Stimulated activated naive CD4-positive, alpha-beta T cell (primary cell): ENCODE data around the gene UTF1.

ENCODE experiments used
- DNase-seq, 6 experiments: peaks; one replicate each; lab custom pipeline; 2025; lab: John Stamatoyannopoulos, UW

The UTF1 gene

DNA sequence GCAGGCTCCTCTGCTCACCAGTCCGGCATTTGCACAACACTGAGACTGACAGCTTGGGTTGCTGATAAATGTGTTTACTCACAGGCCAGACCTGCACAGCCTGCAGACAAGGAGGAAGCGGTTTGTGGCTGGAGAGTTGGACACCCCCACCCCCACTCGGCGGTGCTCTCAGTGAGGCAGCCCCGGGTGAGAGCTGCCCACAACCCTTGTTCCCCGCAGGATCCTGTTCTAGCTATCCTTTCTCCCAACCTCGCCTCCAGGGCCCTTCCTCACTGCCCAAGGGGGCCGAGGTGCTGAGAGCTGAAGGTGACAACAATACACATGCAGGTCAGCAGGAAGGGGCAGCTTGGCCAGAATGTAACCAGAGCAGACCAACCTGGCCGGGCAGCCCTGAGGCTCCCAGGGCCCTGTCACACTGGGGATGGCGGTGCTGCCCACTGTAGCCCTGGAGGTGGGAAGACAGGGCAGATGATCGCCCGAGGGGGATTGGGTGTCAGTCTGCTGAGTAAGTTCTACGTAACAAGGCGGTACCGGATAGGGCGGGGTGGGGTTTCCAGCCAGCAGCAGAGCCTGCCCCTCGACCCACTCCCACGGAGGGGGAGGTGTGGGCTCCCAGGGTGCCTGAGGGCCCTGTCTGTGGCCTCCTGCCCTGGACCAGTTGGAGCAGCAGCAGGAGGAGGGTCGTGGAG, 48.7 kb downstream of the UTF1 start:
- peak in 2 of 6 experiments; percentile 13 to 25 for DNase-seq

- DNase-seq, result no peak
These were observed 49.6 kb downstream of the UTF1 start for GRCh38 chr10:133279326-133280226.

- DNase-seq, result no peak
These were observed 50.5 kb downstream of the UTF1 start for GRCh38 chr10:133280391-133281059.

DNA sequence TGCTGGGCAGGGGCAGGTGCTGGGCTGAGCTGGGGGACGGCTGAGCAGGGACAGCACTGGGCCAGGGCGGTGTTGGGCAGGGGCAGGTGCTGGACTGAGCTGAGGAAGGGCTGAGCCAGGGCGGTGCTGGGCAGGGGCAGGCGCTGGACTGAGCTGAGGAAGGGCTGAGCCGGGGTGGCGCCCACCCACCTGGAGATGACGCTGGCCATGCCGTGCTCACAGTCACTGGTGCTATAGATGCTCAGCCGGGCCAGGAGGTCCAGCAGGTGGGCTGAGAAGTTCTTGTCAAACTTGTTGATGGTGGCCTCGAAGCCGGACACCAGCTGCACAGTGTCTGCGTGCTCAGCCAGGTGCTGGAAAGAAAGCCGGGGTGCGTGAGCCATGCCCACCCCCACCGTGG, 51.1 kb downstream of the UTF1 start:
- no peak for DNase-seq
